H1 (cell line): Measurements from ENCODE around the gene DENND10. TPM values are rescaled to one million over a fixed set of nuclear protein-coding genes. Genes with fewer than 3 reads are reported as not detected.

ENCODE experiments used
- CTCF ChIA-PET: fragments of 300-600 bp; sonication (Branson Sonifier 250); formaldehyde crosslinking; loops from one replicate; lab custom pipeline; 2021; ENCODE audit not compliant: partially characterized antibody; lab: Charles Lee
- POLR2A ChIA-PET: fragments of 300-600 bp; sonication (Branson Sonifier 250); formaldehyde crosslinking; loops from one replicate; lab custom pipeline; 2021; ENCODE audit warnings: inconsistent platforms; ENCODE audit not compliant: partially characterized antibody; lab: Charles Lee
- DNase-seq, 2 experiments: peaks; one replicate each; pipeline versions ENCODE4 v3.0.0 to v3.0.0-alpha.2; 2010 to 2022; ENCODE audit warnings: low spot score in 2 of 2, low read depth in 1 of 2, mixed read lengths in 1 of 2
- FAIRE-seq: peaks from 2 replicates; lab custom pipeline; 2011; peaks lifted over from hg19 to GRCh38; lab: Jason Lieb, UNC
- H2AFZ ChIP-seq: 2 replicates; pipeline ENCODE4 v1.8.1; 2012; ENCODE audit warnings: low read length, inconsistent platforms
- H2AK5ac ChIP-seq: 2 replicates; pipeline ENCODE4 v1.6.1; 2013; ENCODE audit warnings: low read depth, low read length
- H2BK120ac ChIP-seq: replicated peaks from 2 replicates; pipeline ENCODE3; 2013; ENCODE audit warnings: low read depth, low read length, inconsistent platforms
- H2BK12ac ChIP-seq: 2 replicates; pipeline ENCODE4 v1.6.1; 2013; ENCODE audit warnings: low read depth, low read length
- H2BK15ac ChIP-seq: 2 replicates; pipeline ENCODE4 v1.6.1; 2013; ENCODE audit warnings: low read length
- H2BK20ac ChIP-seq: 2 replicates; pipeline ENCODE4 v1.6.1; 2013; ENCODE audit warnings: low read length
- H2BK5ac ChIP-seq: 2 replicates; pipeline ENCODE4 v1.6.1; 2013; ENCODE audit warnings: low read depth, low read length
- H3K14ac ChIP-seq: 2 replicates; pipeline ENCODE4 v1.6.1; 2013; ENCODE audit warnings: inconsistent platforms; ENCODE audit not compliant: insufficient read length
- H3K18ac ChIP-seq: 2 replicates; pipeline ENCODE4 v1.6.1; 2013; ENCODE audit warnings: low read length; ENCODE audit errors: extremely low read depth
- H3K23ac ChIP-seq: 2 replicates; pipeline ENCODE4 v1.6.1; 2013; ENCODE audit warnings: inconsistent platforms; ENCODE audit not compliant: insufficient read length
- H3K23me2 ChIP-seq: 2 replicates; pipeline ENCODE4 v1.6.1; 2013; ENCODE audit warnings: low read depth, low read length
- H3K27ac ChIP-seq: 2 replicates; pipeline ENCODE4 v1.6.1; 2011; ENCODE audit warnings: low read depth, low read length, inconsistent platforms
- H3K27me3 ChIP-seq, 4 experiments: replicated peaks in 1 of 4; 1 replicate in 1 of 4; 2 replicates in 3 of 4; pipeline versions ENCODE4 v1.6.1 to v1.8.1; 2011 to 2013; ENCODE audit warnings: low read length in 3 of 4, mild to moderate bottlenecking in 3 of 4, inconsistent platforms in 2 of 4, mixed read lengths in 2 of 4, moderate library complexity in 1 of 4; ENCODE audit not compliant: control insufficient read depth in 3 of 4, insufficient read depth in 3 of 4; ENCODE audit errors: extremely low read depth in 1 of 4
- H3K36me3 ChIP-seq, 4 experiments: 2 replicates each; pipeline versions ENCODE4 v1.6.1 to v1.8.1; 2011 to 2013; ENCODE audit warnings: mild to moderate bottlenecking in 4 of 4, low read length in 3 of 4, moderate library complexity in 2 of 4, control low read depth in 1 of 4, inconsistent platforms in 1 of 4; ENCODE audit not compliant: insufficient read depth in 4 of 4, control insufficient read depth in 2 of 4
- H3K4ac ChIP-seq: replicated peaks from 2 replicates; pipeline ENCODE3; 2013; ENCODE audit warnings: low read length, low read depth, mixed read lengths, inconsistent platforms; ENCODE audit not compliant: insufficient read length
- H3K4me1 ChIP-seq, 4 experiments: replicated peaks in 1 of 4; 1 replicate in 1 of 4; 2 replicates in 3 of 4; pipeline versions ENCODE4 v1.6.1 to v1.8.1; 2011 to 2013; ENCODE audit warnings: low read length in 3 of 4, inconsistent platforms in 2 of 4, mixed read lengths in 1 of 4; ENCODE audit not compliant: insufficient read depth in 4 of 4, control insufficient read depth in 3 of 4
- H3K4me2 ChIP-seq, 2 experiments: 2 replicates each; pipeline versions ENCODE4 v1.6.1 to v1.8.1; 2011 to 2013; ENCODE audit warnings: low read depth in 2 of 2, low read length in 2 of 2, control low read depth in 1 of 2, inconsistent platforms in 1 of 2, mild to moderate bottlenecking in 1 of 2; ENCODE audit not compliant: insufficient read depth in 1 of 2
- H3K4me3 ChIP-seq, 4 experiments: fragments of 200-600, 300-600 bp in 1 of 4; sonication (generic), shearing (Covaris generic), sonication (Bioruptor Twin) in 1 of 4; 2 replicates each; pipeline versions ENCODE4 v1.5.1 to v1.8.1; 2011 to 2016; ENCODE audit warnings: low read length in 4 of 4, low read depth in 3 of 4, control low read depth in 2 of 4, inconsistent platforms in 2 of 4, mild to moderate bottlenecking in 2 of 4, mixed read lengths in 1 of 4, moderate library complexity in 1 of 4; ENCODE audit not compliant: insufficient read depth in 2 of 4; ENCODE audit errors: extremely low read depth in 1 of 4
- H3K56ac ChIP-seq: replicated peaks from 2 replicates; pipeline ENCODE3; 2013; ENCODE audit warnings: low read depth, mild to moderate bottlenecking, mixed read lengths, low read length, inconsistent platforms; ENCODE audit not compliant: insufficient read length
- H3K79me1 ChIP-seq: 2 replicates; pipeline ENCODE4 v1.6.1; 2013; ENCODE audit warnings: low read depth, low read length, control low read depth
- H3K79me2 ChIP-seq, 2 experiments: 2 replicates each; pipeline versions ENCODE4 v1.6.1 to v1.8.1; 2012 to 2013; ENCODE audit warnings: low read length in 2 of 2, mild to moderate bottlenecking in 2 of 2, inconsistent platforms in 1 of 2; ENCODE audit not compliant: insufficient read depth in 2 of 2, control insufficient read depth in 1 of 2
- H3K9ac ChIP-seq, 4 experiments: replicated peaks in 1 of 4; 1 replicate in 1 of 4; 2 replicates in 3 of 4; pipeline versions ENCODE4 v1.6.1 to v1.8.1; 2011 to 2013; ENCODE audit warnings: low read depth in 3 of 4, low read length in 3 of 4, control low read depth in 2 of 4, mild to moderate bottlenecking in 2 of 4, moderate library complexity in 2 of 4, inconsistent platforms in 1 of 4; ENCODE audit errors: extremely low read depth in 1 of 4
- H3K9me3 ChIP-seq, 2 experiments: 2 replicates each; pipeline versions ENCODE4 v1.6.1 to v1.8.1; 2012 to 2013; ENCODE audit warnings: mild to moderate bottlenecking in 2 of 2, moderate library complexity in 2 of 2, control low read depth in 1 of 2, inconsistent platforms in 1 of 2, low read depth in 1 of 2, low read length in 1 of 2, mixed read lengths in 1 of 2; ENCODE audit not compliant: insufficient read depth in 2 of 2
- H4K20me1 ChIP-seq, 2 experiments: replicated peaks in 1 of 2; 2 replicates each; pipeline versions ENCODE3 to v1.8.1; 2011 to 2013; ENCODE audit warnings: inconsistent platforms in 2 of 2, low read length in 2 of 2, mild to moderate bottlenecking in 1 of 2; ENCODE audit not compliant: insufficient read depth in 2 of 2, control insufficient read depth in 1 of 2
- H4K5ac ChIP-seq: 2 replicates; pipeline ENCODE4 v1.6.1; 2013; ENCODE audit warnings: low read length, low read depth, mixed read lengths, inconsistent platforms; ENCODE audit not compliant: insufficient read length
- H4K8ac ChIP-seq: 2 replicates; pipeline ENCODE4 v1.8.0; 2013; ENCODE audit warnings: mild to moderate bottlenecking, moderate library complexity, low read length, inconsistent platforms; ENCODE audit not compliant: insufficient read depth; ENCODE audit errors: extremely low read depth
- H4K91ac ChIP-seq: replicated peaks from 2 replicates; pipeline ENCODE3; 2013; ENCODE audit warnings: low read length, mixed read lengths, inconsistent platforms; ENCODE audit not compliant: insufficient read length
- CREB1 ChIP-seq: IDR thresholded peaks from 2 replicates; pipeline ENCODE4 v1.6.1; 2012; ENCODE audit warnings: inconsistent platforms
- EZH2 ChIP-seq: fragments of 200-600 bp; sonication (generic); IDR thresholded peaks from 2 replicates; pipeline ENCODE4 v1.7.1; 2012; ENCODE audit warnings: low read depth, mild to moderate bottlenecking, moderate library complexity, low read length, inconsistent platforms; ENCODE audit not compliant: severe bottlenecking
- KDM5A ChIP-seq: fragments of 200-600 bp; IDR thresholded peaks from 2 replicates; pipeline ENCODE4 v1.7.1; 2012; ENCODE audit warnings: mild to moderate bottlenecking, low read length, inconsistent platforms, mixed read lengths
- MAX ChIP-seq: IDR thresholded peaks from 2 replicates; pipeline ENCODE4 v1.6.1; 2012; ENCODE audit warnings: inconsistent platforms
- TBP ChIP-seq: IDR thresholded peaks from 2 replicates; pipeline ENCODE4 v1.6.1; 2011; ENCODE audit warnings: low read depth, low read length, improper control_type of control experiment
- WGBS, 2 experiments: shearing (Covaris generic) in 1 of 2; methylation state at CpG; one replicate each; pipeline versions ENCODE4 v1.1.6 to v1.1.7; 2013 to 2015; ENCODE audit warnings: low lambda C conversion rate in 2 of 2, mixed read lengths in 2 of 2, inconsistent platforms in 1 of 2, low coverage in 1 of 2, missing lambda C conversion rate in 1 of 2; ENCODE audit not compliant: insufficient replicate concordance in 2 of 2, insufficient coverage in 1 of 2, insufficient read length in 1 of 2; ENCODE audit errors: extremely low coverage in 1 of 2, missing lambda C conversion rate in 1 of 2; 5-methylcytosine and 5-hydroxymethylcytosine counted together
- polyA plus RNA-seq, 7 experiments: library from polyadenylated mRNA; depleted of rRNA in 3 of 7; stranded (reverse) in 5 of 7; unstranded in 2 of 7; fragments of >200 nt in 5 of 7; fragments of 200-250 nt in 2 of 7; gene quantifications; 1 replicate in 5 of 7; 2 replicates in 1 of 7; 4 replicates in 1 of 7; pipeline versions ENCODE4 v1.2.1 to v1.2.3, GENCODE V29; 2011 to 2013; ENCODE audit warnings: missing spikeins in 2 of 7, mixed read lengths in 2 of 7
- total RNA-seq: library from RNA; stranded (reverse); fragmentation: NEBNext Ultra II Directional; extraction: Animal tissue kit (Norgen Biotek cat#: 25700); gene quantifications from 2 replicates; pipeline ENCODE4 v1.2.1, GENCODE V29; 2021

Gene DENND10
- total and polyA plus RNA-seq, 2 of the 8 experiments (the other 6 are each of a cell fraction or from before 2014, with no cell fraction given): 49.3 to 64.4 TPM

DNA sequence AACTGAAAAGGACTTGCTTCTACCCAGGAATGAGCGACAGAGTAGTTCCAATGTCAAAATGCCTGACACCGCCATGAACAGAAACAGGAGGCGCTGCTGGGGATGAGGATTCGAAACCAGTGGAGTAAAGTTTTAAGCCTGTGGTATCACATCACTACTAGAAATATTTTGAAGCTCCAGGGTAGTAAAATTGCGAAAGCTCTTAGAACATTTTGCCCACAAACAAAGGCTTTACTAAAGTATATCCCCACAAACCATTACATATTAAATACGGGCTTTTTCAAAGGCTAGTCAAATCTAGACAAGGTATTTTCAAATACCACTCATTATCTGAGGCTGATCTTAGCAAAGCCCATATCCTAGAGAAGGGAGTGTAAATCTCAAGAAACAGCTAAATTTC lies 72.3 kb downstream of the DENND10 start:
- no peak overlapping the region for H3K23ac ChIP-seq
- H3K79me1 ChIP-seq: peaks cover 2% of the 10 kb centered on the region; the same call in 1 of the 2 replicates
- H4K8ac ChIP-seq: no peak overlapping the region
- peaks cover 17 to 53% (median 27%) of the 10 kb centered on the region in 4 experiments for H3K36me3 ChIP-seq
- POLR2A ChIA-PET: interaction anchor here (0.7 to 2.2 kb wide), 4 partner anchors 12 to 30 kb away, joined by 3 to 9 read pairs (median 4); partner anchors contain the start of gene SFXN4
- no peak for TF ChIP-seq EZH2
- no peak for TF ChIP-seq CREB1
- no peak for TF ChIP-seq TBP
- TF ChIP-seq MAX: no peak
- TF ChIP-seq KDM5A: no peak
- TF ChIP-seq, all 59 proteins: peak for 0
- Histone ChIP-seq H3K27ac (no peak overlapping the region), H3K27me3 (no peaks in the 10 kb centered on the region), H3K79me2 (peaks cover 4 to 41% of the 10 kb centered on the region in 2 experiments), H3K4me3 (no peak overlapping the region), H3K9me3 (no peaks in the 10 kb centered on the region), H3K4ac (no peak overlapping the region), H2BK12ac (no peak overlapping the region), H2AFZ (no peak overlapping the region), H4K91ac (no peak overlapping the region), H3K4me2 (no peak overlapping the region), H2BK120ac (no peak overlapping the region), H3K23me2 (0 out of 2 replicates have a peak, but pooled peaks cover 2% of the 10 kb centered on the region), H3K56ac (no peak overlapping the region), H4K20me1 (peaks cover 0 to 2% of the 10 kb centered on the region in 2 experiments), H3K14ac (no peak overlapping the region), H2AK5ac (no peak overlapping the region), H2BK5ac (no peak overlapping the region), H3K18ac (no peak overlapping the region), H3K4me1 (peaks cover 0 to 3% (median 2%) of the 10 kb centered on the region in 4 experiments; a peak in 4 of 7 replicates), H2BK20ac (no peak overlapping the region), H4K5ac (no peak overlapping the region), H2BK15ac (no peak overlapping the region), H3K9ac (no peak overlapping the region)
- no peak for FAIRE-seq
- no peak for DNase-seq
- CTCF ChIA-PET: interaction anchor here (2.1 to 2.4 kb wide), 2 partner anchors 18 to 22 kb away, joined by 5 to 7 read pairs; no protein-coding TSS in a partner anchor
- 96% methylated on average over 6 of the region's 6 CpGs; no CpG with 5 or more reads in 1 of the 2 experiments for WGBS, 2 experiments
